Tibial nerve (tissue), 3 donors: ENCODE results near the gene TFAP2E.

Experiments used
- CTCF ChIP-seq, 5 experiments: fragments of 200-600 bp in 3 of 5; fragments of 450-650 bp in 2 of 5; sonication (generic) in 3 of 5; IDR thresholded peaks; one replicate each; pipeline ENCODE4 v1.5.1; 2016 to 2019; ENCODE audit warnings: antibody characterized with exemption in 5 of 5, mild to moderate bottlenecking in 3 of 5, moderate library complexity in 2 of 5
- POLR2A ChIP-seq, 2 donors: fragments of 450-650 bp; IDR thresholded peaks; one replicate each; pipeline ENCODE4 v1.6.1; 2017; ENCODE audit warnings: antibody characterized with exemption in 2 of 2, mild to moderate bottlenecking in 2 of 2, moderate library complexity in 2 of 2

GRCh38 chr1:35572296-35572695, 818 bp upstream of the TFAP2E start:
- TF ChIP-seq POLR2A (IDR thresholded peaks at IDR 0.05) (no peak), CTCF (IDR thresholded peaks at IDR 0.05) (no peak)
